ENCODE results near the gene KMT5C.
"Not testable (repeated sequence)": the region's sequence is repeated elsewhere in the genome, so short reads cannot be mapped to it uniquely, and the experiment has no call there.

KMT5C gene

DNA sequence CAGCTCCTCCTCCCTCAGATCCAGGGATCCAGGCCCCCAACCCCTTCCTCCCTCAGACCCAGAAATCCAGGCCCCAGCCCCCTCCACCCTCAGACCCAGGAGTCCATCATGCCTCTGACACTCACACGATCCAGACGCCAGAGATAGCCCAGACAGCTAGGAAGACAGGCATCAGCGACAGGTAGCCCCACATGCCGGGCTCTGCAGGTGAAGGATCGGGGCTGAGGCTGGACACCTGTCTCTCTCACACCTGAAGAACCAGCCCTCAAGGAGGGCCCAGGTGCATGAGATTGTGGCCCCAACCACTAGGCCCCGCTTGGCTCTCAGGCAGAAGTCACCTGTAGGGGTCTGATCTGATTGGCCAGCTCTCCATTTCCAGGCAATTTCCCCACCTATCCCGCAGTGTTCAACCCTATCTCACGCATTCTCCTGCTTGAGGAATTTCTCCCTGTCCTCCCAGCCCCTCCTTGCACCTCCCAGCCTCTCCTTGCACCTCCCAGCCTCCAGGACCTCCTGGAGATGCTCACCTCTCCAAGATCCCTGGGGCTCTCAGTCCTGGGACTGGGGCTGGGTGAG lies 18.7 kb upstream of the KMT5C start:
- no peak for DNase-seq

DNA sequence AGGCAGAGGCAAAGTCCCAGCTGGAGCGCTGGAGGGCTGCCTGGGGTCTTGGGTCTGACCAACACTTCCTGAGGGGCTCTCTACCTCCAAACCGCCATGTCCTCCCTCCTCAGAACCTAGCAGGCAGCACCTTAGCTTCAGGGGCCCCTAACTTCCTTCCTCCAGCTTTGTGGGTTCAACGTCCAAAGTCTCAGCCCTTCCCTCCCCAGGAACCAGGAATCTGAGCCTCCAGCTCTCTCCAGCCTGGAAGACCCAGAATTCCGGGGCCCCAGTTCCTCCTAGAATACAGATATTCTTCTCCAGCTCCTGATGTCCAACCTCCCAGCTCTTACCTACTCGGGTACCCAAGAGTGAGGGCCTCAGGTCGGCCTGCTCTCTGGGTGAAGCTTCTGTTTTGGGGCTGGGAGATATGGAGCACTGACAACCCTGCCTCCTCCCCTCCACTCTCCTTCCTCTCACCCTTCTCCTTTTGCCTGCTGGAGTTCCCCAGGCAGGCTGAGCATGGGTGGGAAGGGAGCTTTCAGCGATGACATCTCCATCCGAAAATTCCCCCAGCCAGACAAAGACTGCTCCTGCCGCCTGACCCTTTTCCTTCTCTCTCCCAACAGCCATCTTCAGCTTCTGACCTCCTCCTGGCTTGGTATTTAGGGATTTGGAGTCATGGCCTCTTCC lies 18.1 kb upstream of the KMT5C start:
- DNase-seq, result no peak

DNA sequence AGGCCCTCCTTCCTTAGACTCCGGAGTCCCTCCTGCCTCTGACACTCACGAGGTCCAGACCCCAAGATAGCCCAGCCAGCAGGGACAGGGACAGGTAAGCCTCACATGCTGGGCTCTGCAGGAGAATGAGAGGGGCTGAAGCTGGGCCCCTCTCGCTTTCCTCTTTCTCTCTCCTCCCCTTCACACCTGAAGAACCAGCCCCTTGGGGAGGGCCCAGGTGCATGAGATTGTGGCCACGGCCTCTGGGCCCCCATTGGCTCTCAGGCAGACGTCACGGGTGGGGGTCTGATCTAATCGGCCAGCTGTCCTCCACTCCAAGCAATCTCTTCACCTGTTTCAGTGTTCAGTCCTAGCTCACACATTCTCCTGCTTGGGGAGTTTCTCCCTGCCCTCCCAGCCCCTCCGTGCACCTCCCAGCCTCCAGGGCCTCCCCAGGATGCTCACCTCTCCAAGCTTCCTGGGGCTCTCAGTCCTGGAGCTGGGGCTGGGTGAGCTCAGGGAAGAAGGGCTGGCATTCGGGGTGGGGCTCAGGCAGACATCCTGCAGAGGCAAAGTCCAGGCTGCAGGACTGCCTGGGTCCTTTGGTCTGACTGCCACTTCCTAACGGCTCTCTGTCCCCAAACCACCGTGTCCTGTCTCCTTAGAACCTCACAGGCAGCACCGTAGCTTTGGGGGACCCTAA lies 17.3 kb upstream of the KMT5C start:
- DNase-seq, result no peak

DNA sequence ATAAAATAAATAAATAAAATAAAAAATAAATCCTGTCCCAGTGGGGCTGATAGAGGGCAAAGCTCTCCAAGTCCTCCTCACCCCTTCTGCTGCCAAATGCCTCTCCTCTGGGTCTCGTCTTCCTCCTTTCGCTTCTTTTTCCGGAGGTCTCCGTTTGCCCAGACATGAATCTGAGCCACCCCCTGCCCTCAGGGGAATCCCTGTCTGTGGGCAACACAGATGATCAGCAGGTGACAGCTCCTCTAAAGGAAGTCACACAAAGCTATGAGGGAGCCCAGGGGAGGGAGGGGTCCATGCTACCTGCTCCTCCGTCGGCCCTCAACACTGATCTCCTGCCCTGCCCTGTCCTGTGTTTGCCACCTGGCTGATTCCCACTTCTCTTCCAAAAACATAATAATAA lies 15.0 kb upstream of the KMT5C start:
- no peak for DNase-seq

DNA sequence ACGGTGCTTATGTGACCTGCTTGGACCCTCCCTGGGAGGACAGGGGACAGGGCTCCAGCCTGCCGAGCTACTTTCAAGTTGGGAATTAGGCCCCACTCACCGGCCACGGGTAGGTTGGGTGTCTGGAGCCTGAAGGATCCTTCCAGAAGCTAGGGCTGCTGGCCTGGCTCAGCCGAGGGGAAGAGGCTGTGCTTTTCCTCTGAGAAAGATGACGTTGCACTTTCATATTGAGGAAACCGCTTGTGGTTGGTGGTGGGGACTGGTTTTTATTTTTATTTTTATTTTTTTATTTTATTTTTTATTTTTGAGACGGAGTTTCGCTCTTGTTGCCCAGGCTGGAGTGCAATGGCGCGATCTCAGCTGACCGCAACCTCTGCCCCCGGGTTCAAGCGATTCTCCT lies 14.5 kb upstream of the KMT5C start, which contains the start of gene TMEM150B:
TMEM150B (minus strand) TSS at position 170 of the 400 bp plus-strand sequence. CDS start 4,305 bp downstream, outside the sequence.
- no peak for DNase-seq

DNA sequence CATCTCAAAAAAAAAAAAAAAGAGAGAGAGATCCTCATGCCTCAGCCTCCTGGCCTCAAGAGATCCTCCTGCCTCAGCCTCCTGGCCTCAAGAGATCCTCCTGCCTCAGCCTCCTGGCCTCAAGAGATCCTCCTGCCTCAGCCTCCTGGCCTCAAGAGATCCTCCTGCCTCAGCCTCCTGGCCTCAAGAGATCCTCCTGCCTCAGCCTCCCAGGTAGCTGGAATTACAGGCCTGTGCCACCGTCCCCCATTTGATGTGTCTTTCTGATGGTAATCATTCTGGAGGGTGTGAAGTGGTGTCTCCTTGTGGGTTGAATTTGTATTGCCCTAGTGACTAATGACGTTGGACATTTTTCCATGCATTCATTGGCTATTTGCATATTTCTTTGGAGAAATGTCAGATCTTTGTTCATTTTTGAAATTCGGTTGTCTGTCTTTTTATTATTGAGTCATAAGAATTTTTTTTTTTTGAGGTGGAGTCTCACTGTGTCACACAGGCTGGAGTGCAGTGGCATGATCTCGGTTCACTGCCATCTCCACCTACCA lies 10.8 kb upstream of the KMT5C start:
- not testable (repeated sequence) for DNase-seq

DNA sequence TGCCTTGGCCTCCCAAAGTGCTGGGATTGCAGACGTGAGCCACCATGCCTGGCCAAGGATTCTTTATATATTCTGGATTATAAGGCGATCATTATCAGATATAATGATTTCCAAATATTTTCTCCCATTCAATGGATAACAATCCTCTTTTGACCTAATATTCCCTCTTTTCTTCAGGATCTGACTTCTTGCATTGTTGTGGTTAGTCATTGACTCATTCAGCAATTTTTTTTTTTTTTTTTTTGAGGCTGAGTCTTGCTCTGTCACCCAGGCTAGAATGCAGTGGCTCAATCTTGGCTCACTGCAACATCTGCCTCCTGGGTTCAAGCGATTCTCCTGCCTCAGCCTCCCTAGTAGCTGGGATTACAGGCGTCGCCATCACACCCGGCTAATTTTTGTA lies 9.9 kb upstream of the KMT5C start:
- not testable (repeated sequence) for DNase-seq

DNA sequence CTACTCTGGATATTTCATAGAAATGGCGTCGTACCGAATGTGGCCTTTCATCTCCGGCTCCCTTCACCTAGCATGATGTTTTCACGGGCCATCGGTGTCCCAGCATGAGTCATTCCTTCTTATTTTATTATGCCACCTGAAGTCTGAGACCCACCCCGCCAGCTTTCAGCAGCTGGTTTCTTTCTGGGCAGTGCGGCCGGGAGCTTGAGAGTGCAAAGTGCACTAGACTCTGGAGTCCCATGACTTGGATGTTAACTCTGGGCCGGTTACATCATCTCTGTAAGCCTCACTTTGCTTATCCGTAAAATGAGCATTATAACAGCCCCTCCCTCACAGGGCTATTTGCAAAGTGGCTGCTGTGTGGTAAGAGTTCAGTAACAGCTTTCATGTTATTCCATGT lies 5.8 kb upstream of the KMT5C start:
- no peak for DNase-seq

DNA sequence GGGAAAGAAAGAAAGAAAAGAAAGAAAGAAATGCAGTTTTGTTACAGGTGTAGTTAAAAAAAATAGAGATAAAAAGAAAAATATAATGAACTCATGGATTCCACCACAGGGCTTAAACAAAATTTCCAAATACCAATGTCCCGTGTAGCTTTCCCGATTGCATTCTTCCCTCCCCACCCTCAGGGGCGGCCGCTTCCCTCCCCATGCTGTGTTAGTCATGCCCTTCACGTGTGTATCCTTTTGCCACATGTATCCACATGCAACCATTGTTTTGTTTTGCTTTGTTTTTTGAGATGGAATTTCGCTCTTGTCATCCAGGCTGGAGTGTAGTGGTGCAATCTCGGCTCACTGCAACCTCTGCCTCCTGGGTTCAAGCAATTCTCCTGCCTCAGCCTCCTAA lies 3.6 kb upstream of the KMT5C start:
- DNase-seq, result no peak

DNA sequence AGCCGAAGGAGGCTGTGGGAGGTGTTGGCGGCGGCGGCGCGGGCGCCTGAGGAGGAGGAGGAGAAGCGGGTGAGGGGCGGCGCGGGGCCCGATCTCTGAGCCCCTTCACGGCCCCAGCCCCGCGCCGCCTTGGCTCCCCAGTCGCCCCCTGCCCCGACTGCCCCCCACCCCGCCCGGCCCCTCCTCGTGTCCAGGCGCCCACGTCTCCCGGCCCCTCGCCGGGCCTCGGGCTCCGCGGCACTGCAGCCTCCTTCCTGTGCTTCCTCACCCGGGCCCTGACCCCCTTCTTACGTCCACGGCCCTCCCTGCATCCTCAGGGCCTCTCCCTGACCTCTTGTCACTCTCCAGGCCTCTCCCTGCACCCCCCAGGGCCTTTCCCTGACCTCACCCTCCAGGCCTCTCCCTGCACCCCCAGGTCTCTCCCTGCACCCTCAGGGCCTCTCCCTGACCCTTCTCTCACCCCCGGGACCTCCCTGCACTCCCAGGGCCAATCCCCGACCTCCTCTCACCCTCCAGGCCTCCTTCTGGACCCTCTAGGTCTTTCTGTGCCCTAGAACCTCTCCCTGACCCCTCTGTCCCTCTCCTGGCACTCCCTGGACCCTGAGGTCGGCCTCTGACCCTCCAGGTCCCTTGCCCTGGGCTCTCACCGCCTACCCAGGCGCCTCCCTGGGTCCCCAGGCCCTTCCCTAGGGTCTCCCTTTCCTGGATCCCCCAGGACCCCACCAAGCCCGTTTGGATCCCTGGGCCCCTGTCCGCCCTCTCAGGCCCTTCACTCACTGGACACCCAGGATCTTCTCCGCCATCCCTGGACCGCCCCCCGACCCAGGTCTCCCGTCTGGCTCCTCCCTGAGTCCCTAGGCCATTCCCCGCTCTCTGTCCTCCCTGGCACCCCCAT lies 460 bp downstream of the KMT5C start:
- DNase-seq, result no peak

DNA sequence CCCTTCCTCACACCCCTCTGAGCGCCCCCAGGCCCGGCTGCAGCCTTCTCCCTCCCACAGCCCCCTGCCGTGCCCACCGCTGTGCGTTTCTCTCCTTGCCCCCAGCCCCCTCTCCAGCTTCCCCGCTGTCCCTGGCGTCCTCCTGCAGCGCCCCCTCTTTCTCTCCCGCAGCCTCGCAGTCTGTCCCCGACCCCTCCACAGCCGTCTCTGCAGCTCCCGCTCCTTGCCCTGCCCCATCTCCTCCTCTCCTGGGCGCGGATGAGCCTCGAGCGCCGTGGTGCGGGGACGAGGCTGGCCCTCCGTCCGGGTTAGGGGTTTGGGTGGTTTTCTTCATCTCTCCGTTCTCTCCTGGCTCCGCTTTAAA lies 1.1 kb downstream of the KMT5C start:
- DNase-seq, result no peak

DNA sequence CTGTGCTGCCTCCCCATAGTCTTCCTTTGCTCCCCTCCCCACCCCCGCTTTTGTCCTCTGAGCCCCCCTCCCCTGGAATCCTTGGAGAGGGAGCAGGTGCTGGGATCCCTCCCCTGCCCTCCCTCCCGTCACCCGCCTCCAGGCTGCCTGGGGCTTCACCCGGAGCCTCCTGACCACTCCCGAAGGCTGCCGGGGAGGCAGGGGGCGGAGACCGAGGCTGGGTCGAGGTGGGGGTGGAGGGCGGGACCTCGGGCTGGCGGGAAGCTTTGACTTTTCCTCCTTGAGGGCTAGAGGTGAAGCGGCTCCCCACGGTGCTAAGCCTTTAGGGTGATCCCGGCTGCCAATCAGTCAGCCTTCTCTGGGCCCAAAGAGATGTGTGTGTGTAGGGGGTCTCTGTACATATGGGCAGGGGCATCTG lies 1.5 kb downstream of the KMT5C start:
- no peak for DNase-seq

DNA sequence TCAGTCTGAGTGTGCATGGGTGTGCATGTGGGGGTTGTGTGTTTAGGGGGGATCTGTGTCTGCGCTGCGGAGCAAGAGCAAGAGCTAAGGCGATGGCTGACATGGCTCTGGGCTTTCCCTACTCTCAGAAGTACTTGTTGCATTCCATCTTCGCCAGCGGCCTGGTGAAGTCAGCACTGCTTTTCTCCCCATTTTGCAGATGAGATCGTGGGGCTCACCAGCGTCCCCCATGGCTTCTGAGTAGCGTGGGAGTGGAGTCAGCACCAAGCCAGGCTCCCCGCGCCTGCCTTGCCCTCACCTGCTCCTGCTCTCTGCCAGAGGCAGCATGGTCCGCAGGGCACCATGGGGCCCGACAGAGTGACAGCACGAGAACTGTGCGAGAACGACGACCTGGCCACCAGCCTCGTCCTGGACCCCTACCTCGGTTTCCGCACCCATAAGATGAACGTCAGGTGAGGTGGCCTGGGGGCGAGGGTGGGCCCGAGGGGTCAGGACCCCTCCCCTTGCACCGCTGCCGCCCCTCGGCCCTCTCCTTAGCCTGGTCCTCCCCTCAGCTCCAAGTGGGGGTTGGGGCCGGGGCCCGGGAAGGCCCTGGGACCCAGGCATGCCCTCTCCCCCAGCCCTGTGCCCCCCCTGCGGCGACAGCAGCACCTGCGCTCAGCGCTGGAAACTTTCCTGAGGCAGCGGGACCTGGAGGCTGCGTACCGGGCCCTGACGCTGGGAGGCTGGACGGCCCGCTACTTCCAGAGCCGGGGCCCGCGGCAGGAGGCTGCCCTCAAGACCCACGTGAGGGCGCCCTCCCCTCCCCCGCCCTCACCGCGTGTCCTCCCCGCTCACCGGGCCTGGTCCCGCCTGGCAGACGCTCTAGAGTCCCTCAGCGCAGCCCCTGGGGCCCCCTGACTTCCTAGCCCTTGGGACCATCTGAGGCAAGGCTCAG lies 2.2 kb downstream of the KMT5C start:
- no peak for DNase-seq

DNA sequence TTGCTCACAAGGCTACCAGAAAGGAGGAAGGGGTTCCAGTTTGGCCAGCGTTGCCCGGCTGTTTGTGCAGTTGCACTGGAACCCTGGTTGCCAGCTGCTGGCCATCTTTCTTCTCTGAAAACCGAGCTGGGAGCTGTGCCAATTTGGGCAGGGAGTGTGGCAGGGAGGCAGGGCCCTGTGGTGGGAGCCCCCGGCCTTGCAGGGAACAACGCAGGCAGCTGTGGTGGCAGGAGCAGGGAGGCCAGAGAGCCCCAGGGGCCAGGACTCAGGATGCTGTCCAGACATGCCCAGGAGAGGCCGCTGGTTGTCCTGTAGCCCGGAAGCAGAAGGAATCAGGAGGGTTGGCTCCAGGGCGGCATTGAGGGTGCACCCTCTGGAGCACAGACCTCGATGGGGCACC lies 4.8 kb downstream of the KMT5C start:
- no peak for DNase-seq

DNA sequence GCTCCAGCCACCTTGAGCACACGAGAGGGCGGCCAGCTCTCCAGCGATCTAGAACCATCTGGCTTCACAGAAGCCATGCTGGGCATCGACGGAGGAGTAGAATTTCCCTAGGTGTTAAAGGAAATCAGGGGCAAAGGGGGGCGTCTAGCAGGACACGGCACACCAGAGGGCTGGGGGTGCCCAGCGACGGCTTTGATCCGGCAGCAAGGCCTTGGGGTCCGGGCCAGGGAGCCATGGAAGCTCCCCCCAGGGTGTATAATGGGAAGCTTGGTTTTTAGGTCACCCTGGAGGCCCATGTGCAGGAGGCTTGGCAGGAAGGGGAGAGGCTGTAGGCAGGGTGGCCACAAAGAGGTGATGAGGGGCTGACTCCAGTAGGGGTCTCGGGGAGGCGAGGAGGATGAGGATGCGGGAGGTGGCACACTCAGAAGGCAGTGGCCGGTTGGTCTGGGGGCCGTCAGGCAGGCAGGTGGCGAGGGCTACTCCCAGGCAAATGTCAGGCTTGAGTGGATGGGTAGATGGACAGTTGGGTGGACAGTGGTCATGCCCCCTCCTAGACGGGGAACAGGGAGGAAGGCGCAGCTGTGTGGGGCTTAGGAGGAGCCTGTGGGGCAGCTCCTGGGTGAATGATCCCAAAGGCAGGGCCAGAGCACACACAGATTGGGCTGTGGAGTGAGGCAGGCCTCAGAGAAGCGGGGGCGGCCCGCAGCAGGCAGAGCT lies 5.6 kb downstream of the KMT5C start:
- no peak for DNase-seq

DNA sequence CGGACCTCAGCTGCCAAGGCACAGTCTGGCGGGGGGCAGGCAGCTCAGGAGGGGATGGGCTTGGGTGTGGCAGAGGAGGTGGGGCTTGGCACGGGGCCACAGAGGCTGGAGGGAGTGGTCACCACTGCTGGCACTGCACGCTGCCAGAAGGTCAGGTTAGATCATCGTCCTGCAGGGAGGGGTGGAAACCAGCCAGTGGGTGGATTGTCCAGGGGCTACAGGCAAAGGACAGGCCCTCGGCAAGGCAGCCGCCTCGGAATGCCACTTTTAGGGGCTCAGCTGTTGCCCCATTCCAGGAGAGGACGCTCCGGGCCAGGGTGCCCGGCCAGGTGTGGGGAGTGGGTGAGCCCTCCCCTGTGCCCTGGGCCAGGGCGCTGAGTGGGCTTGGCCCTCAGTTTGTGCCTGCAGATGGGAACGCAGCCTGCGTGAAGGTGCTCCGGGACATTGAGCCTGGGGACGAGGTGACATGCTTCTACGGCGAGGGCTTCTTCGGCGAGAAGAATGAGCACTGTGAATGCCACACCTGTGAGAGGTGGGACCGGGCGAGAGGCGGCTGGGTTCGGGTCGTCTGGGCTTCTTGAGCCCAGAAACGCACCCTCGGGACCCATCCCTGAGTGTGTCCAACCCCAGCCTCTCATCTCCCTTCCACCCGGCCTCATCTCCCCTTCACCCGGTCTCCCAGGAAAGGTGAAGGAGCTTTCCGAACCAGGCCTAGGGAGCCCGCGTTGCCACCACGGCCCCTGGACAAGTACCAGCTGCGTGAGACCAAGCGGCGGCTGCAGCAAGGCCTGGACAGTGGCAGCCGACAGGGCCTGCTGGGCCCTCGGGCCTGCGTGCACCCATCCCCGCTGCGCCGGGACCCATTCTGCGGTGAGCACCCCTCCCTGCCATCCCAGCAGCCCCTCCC lies 6.4 kb downstream of the KMT5C start:
- DNase-seq, result no peak

DNA sequence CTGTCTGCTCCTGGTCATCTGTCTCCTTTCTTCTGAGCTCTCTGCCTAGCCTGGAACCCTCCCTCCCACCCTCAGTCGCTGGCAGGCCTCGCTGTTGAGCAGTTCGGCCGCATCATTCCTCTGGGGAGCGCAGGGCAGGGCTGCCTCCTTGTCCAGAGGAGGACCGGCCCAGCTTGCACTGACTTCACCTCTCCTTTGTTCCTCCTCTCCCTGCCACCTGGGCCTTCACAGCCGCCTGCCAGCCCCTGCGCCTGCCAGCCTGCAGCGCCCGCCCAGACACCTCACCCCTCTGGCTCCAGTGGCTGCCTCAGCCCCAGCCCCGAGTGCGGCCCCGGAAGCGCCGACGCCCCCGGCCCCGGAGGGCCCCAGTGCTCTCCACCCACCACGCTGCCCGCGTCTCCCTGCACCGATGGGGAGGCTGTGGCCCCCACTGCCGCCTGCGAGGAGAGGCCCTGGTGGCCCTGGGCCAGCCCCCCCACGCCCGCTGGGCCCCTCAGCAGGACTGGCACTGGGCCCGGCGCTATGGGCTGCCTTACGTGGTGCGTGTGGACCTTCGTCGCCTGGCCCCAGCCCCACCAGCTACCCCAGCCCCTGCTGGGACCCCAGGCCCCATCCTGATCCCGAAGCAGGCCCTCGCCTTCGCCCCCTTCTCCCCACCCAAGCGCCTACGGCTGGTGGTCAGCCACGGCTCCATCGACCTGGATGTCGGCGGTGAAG lies 7.2 kb downstream of the KMT5C start:
- no peak for DNase-seq

DNA sequence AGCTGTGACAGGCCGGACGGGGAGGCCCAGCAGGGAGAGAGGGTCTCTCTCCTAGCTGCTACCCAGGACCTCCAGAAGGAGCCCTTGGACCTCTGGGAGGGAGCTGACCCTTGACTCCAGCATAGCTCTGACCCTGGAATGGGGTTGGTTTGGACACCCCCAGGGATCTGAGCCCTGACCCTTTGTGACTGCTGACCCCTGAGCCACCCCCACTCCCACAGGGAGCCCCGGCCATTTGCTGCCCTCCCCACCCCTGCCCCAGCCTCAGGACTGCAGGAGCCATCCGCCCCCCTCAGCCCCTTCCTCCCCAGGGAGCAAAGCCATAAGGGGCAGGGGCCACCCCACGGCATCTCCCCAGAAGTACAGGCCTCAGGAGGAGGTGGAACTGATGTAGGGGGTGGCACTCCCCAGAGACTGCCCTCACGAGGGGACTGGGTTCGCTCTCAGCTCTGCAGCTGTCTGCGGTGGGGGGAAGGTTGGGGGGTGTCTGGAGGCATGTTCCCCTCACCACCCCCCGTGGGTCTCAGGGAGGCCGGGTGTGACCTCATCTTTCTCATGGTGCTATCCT lies 7.8 kb downstream of the KMT5C start:
- no peak for DNase-seq
